Hepatocyte (in vitro differentiated cells): ENCODE data around the gene UPP1. TPM values are rescaled to one million over a fixed set of nuclear protein-coding genes. Genes with fewer than 3 reads are reported as not detected.

ENCODE experiments used
- DNase-seq: peaks from one replicate; pipeline ENCODE4 v3.0.0-alpha.2; 2016; ENCODE audit warnings: low spot score
- H2AFZ ChIP-seq: fragments of 200-600 bp; sonication (generic); 2 replicates; pipeline ENCODE4 v1.6.0; 2016; ENCODE audit warnings: antibody characterized with exemption, mild to moderate bottlenecking
- H3K27ac ChIP-seq: fragments of 200-600 bp; sonication (generic); 2 replicates; pipeline ENCODE4 v1.5.1; 2016; ENCODE audit warnings: mild to moderate bottlenecking
- H3K27me3 ChIP-seq: fragments of 200-600 bp; sonication (generic); 2 replicates; pipeline ENCODE4 v1.6.1; 2016
- H3K36me3 ChIP-seq: fragments of 200-600 bp; sonication (generic); replicated peaks from 2 replicates; pipeline ENCODE4 v1.5.1; 2016; ENCODE audit warnings: low read depth; ENCODE audit not compliant: insufficient read depth
- H3K4me1 ChIP-seq: fragments of 200-600 bp; sonication (generic); 2 replicates; pipeline ENCODE4 v1.5.1; 2016; ENCODE audit warnings: mild to moderate bottlenecking, moderate library complexity; ENCODE audit not compliant: insufficient read depth
- H3K4me2 ChIP-seq: fragments of 200-600 bp; sonication (generic); 2 replicates; pipeline ENCODE4 v1.6.0; 2016
- H3K4me3 ChIP-seq: fragments of 200-600 bp; sonication (generic); 2 replicates; pipeline ENCODE4 v1.5.1; 2016; ENCODE audit warnings: mild to moderate bottlenecking
- H3K79me2 ChIP-seq: fragments of 200-600 bp; sonication (generic); 2 replicates; pipeline ENCODE4 v1.6.0; 2017; ENCODE audit warnings: mild to moderate bottlenecking
- H3K9me2 ChIP-seq: fragments of 200-600 bp; sonication (generic); replicated peaks from 2 replicates; pipeline ENCODE4 v1.6.0; 2017; ENCODE audit warnings: mild to moderate bottlenecking; ENCODE audit not compliant: insufficient read depth
- H3K9me3 ChIP-seq: fragments of 200-600 bp; sonication (generic); 2 replicates; pipeline ENCODE4 v1.5.1; 2016; ENCODE audit warnings: low read depth, mild to moderate bottlenecking
- H4K20me1 ChIP-seq: fragments of 200-600 bp; sonication (generic); 2 replicates; pipeline ENCODE4 v1.6.0; 2016; ENCODE audit warnings: mild to moderate bottlenecking; ENCODE audit not compliant: insufficient read depth, poor library complexity, severe bottlenecking
- CTCF ChIP-seq: fragments of 200-600 bp; sonication (generic); IDR thresholded peaks from 2 replicates; pipeline ENCODE4 v1.5.1; 2016; ENCODE audit warnings: antibody characterized with exemption, mild to moderate bottlenecking; ENCODE audit not compliant: poor library complexity
- EZH2 ChIP-seq: fragments of 200-600 bp; sonication (generic); IDR thresholded peaks from 2 replicates; pipeline ENCODE4 v1.6.1; 2016; ENCODE audit warnings: antibody characterized with exemption, mild to moderate bottlenecking, borderline replicate concordance
- EZH2phosphoT487 ChIP-seq: fragments of 200-600 bp; sonication (generic); IDR thresholded peaks from one replicate; pipeline ENCODE4 v1.6.1; 2018; ENCODE audit warnings: antibody characterized with exemption, mild to moderate bottlenecking, low read depth, moderate library complexity; ENCODE audit not compliant: unreplicated experiment, severe bottlenecking
- WGBS: methylation state at CpG from one replicate; pipeline ENCODE4 v1.1.6; 2016; ENCODE audit warnings: low lambda C conversion rate; ENCODE audit errors: missing lambda C conversion rate; 5-methylcytosine and 5-hydroxymethylcytosine counted together
- polyA plus RNA-seq: library from polyadenylated mRNA; unstranded; fragments of >200 nt; fragmentation: Nextera tagmentation; extraction: Ambion mirVana; gene quantifications from 2 replicates; pipeline ENCODE4 v1.2.1, GENCODE V29; 2016
- total RNA-seq: library from RNA; depleted of rRNA; stranded (reverse); fragments of >200 nt; gene quantifications from 2 replicates; pipeline ENCODE4 v1.2.3, GENCODE V29; 2014

Gene UPP1
- total and polyA plus RNA-seq, 2 experiments from 2014 or later, result 12.7 to 38.7 TPM

DNA sequence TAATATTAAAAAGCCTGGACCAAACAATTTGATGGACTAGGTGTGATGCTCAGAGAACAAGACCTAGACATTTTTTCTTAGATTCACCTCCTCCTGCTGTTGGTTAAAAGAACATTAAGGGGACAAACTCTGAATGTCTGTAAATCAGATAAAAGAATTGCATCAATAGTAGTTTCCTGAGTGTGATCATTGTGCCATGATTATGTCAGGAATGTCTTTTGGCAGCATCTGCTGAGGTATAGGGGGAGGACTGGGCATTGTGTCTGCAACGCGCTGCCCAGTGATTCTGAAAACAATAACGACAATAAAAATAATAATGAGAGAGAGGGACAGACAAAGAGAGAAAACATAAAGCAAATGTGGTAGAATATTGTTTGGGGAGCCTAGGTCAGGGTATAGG, 46.8 kb upstream of the UPP1 start:
- DNase-seq, result no peak
- H3K9me2 ChIP-seq, result no peaks in the 10 kb centered on the region
- no peaks in the 10 kb centered on the region for H3K9me3 ChIP-seq
- peaks cover 16% of the 10 kb centered on the region for H3K27me3 ChIP-seq
- no peak overlapping the region for H2AFZ ChIP-seq
- H3K4me1 ChIP-seq, result no peaks in the 10 kb centered on the region
- no peaks in the 10 kb centered on the region for H3K79me2 ChIP-seq
- TF ChIP-seq EZH2phosphoT487 (no peak), EZH2 (no peak), CTCF (no peak)
- WGBS, result 80% methylated on average over 3 of the region's 3 CpGs
- no peak overlapping the region for H3K27ac ChIP-seq
- H3K4me3 ChIP-seq, result no peak overlapping the region
- H3K36me3 ChIP-seq, result no peaks in the 10 kb centered on the region
- no peak overlapping the region for H3K4me2 ChIP-seq
- H4K20me1 ChIP-seq, result no peaks in the 10 kb centered on the region

GRCh38 chr7:48042636-48043035, 46.4 kb upstream of the UPP1 start:
- Histone ChIP-seq H3K27ac (no peak overlapping the region), H3K79me2 (no peaks in the 10 kb centered on the region), H3K9me2 (no peaks in the 10 kb centered on the region), H4K20me1 (no peaks in the 10 kb centered on the region), H3K4me2 (no peak overlapping the region), H2AFZ (no peak overlapping the region), H3K4me3 (no peak overlapping the region), H3K4me1 (no peaks in the 10 kb centered on the region), H3K36me3 (no peaks in the 10 kb centered on the region), H3K27me3 (peaks cover 12% of the 10 kb centered on the region), H3K9me3 (no peaks in the 10 kb centered on the region)
- TF ChIP-seq EZH2 (no peak), CTCF (no peak), EZH2phosphoT487 (no peak)
- DNase-seq, result no peak
- WGBS, result 50% methylated on average over 3 of the region's 3 CpGs

DNA sequence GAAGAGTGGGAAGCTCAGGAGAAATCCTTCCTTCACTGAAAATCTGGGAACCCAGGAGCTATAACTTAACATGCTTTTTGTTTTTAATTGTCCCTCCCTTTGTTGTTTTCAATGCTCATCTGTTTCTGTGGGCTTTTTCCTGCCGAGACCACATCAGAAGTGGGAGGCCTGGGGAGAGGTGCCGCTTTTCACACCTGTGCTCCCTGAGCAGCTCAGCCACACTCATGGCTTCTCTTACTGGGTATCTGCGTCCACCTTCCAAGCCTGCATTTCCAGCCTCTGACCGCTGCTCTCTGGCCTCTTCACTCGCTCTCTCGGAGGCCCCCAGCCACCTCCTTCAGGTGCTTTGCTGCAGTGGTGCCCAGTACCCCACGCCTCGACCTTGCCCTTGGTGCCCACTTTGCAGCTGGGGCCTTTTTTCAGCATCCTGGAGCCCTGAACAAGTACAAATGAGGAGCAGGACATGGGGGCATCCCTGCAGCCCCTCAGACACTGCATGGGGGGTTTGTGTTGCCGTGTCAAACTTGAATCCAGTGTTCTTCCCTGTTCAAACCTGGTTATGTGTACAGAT, 43.8 kb upstream of the UPP1 start:
- no peak for TF ChIP-seq EZH2phosphoT487
- no peak for TF ChIP-seq EZH2
- TF ChIP-seq CTCF, result no peak
- WGBS, result 80% methylated on average over 9 of the region's 9 CpGs
- H3K9me2 ChIP-seq, result no peaks in the 10 kb centered on the region
- no peak overlapping the region for H3K4me2 ChIP-seq
- H2AFZ ChIP-seq, result no peak overlapping the region
- no peaks in the 10 kb centered on the region for H3K79me2 ChIP-seq
- H3K27ac ChIP-seq, result no peak overlapping the region
- H4K20me1 ChIP-seq, result no peaks in the 10 kb centered on the region
- no peaks in the 10 kb centered on the region for H3K9me3 ChIP-seq
- no peaks in the 10 kb centered on the region for H3K27me3 ChIP-seq
- no peak overlapping the region for H3K4me3 ChIP-seq
- no peaks in the 10 kb centered on the region for H3K4me1 ChIP-seq
- no peak for DNase-seq
- no peaks in the 10 kb centered on the region for H3K36me3 ChIP-seq

GRCh38 chr7:48046458-48046857, 42.6 kb upstream of the UPP1 start:
- no peaks in the 10 kb centered on the region for H3K9me2 ChIP-seq
- H3K4me3 ChIP-seq, result no peak overlapping the region
- no peaks in the 10 kb centered on the region for H3K9me3 ChIP-seq
- H4K20me1 ChIP-seq, result no peaks in the 10 kb centered on the region
- H3K36me3 ChIP-seq, result no peaks in the 10 kb centered on the region
- WGBS, result 81% methylated on average over 14 of the region's 14 CpGs
- TF ChIP-seq EZH2phosphoT487, result no peak
- TF ChIP-seq EZH2, result no peak
- no peak for TF ChIP-seq CTCF
- no peak overlapping the region for H3K4me2 ChIP-seq
- H2AFZ ChIP-seq, result no peak overlapping the region
- no peaks in the 10 kb centered on the region for H3K4me1 ChIP-seq
- no peaks in the 10 kb centered on the region for H3K79me2 ChIP-seq
- H3K27me3 ChIP-seq, result no peaks in the 10 kb centered on the region
- no peak for DNase-seq
- H3K27ac ChIP-seq, result no peak overlapping the region
